ENCODE results near the gene STK11IP. TPM values are rescaled to one million over a fixed set of nuclear protein-coding genes. Genes with fewer than 3 reads are reported as not detected.

Gene STK11IP
- total and polyA plus RNA-seq, 2 donors (not counting 1 experiment from before 2014, with no cell fraction given), result 46.8 to 55.6 TPM

- 91% methylated on average over 12 of the region's 12 CpGs for WGBS (ENCODE audit: insufficient coverage)
- no peaks in the 10 kb centered on the region for H3K9me3 ChIP-seq (ENCODE audit: control extremely low read depth in 1 of 3, control insufficient read depth in 2 of 3, insufficient read depth in 1 of 3, low read length in 2 of 3)
- H3K27me3 ChIP-seq (replicated peaks in 1 of 4; ENCODE audit: control extremely low read depth in 1 of 4, control insufficient read depth in 3 of 4, insufficient read depth in 4 of 4, low read length in 3 of 4), result no peaks in the 10 kb centered on the region
- H3K4me1 ChIP-seq (ENCODE audit: control insufficient read depth in 2 of 2, insufficient read depth in 2 of 2, low read length in 2 of 2), result peaks cover 9% of the 10 kb centered on the region in 2 donors
- no peaks in the 10 kb centered on the region for H3K9me3 Mint-ChIP-seq (ENCODE audit: insufficient read depth)
- H2AFZ ChIP-seq (ENCODE audit: insufficient read depth, low read depth, low read length, poor library complexity, severe bottlenecking), result no peak overlapping the region
- H3K27me3 Mint-ChIP-seq, result no peaks in the 10 kb centered on the region
- CTCF ChIA-PET, result interaction anchor here (1.6 kb wide), 1 partner anchor 8 kb away, joined by 3 read pairs; no protein-coding TSS in a partner anchor
- peaks cover 13% of the 10 kb centered on the region for H3K4me1 Mint-ChIP-seq
- H4K20me1 ChIP-seq (ENCODE audit: control insufficient read depth, insufficient read depth, low read length, poor library complexity, severe bottlenecking), result no peaks in the 10 kb centered on the region
- intact Hi-C loops (cut with micrococcal nuclease), result no loop called here
- no peak overlapping the region for H3K4me2 ChIP-seq (replicated peaks; ENCODE audit: low read depth, low read length, poor library complexity, severe bottlenecking)
- H3K27ac ChIP-seq (ENCODE audit: low read length in 2 of 2), result no peak overlapping the region
- no peak overlapping the region for H3K27ac Mint-ChIP-seq
- peaks cover 0 to 19% of the 10 kb centered on the region in 2 experiments for H3K36me3 ChIP-seq (replicated peaks in 1 of 2; ENCODE audit: control extremely low read depth in 1 of 2, control insufficient read depth in 1 of 2, extremely low read depth in 1 of 2, insufficient read depth in 2 of 2, low read length in 1 of 2)
- H3K79me2 ChIP-seq (ENCODE audit: control insufficient read depth, insufficient read depth, low read length), result no peaks in the 10 kb centered on the region
- DNase-seq (no peak), ATAC-seq (ENCODE audit: low read depth) (no peak)
- H3K9ac ChIP-seq (ENCODE audit: low read length), result no peak overlapping the region
- TF ChIP-seq CTCF (IDR thresholded peaks at IDR 0.05) (no peak), EZH2 (IDR thresholded peaks at IDR 0.05; ENCODE audit: borderline replicate concordance, insufficient read depth, low read depth, low read length, poor library complexity, severe bottlenecking) (no peak)
- POLR2A ChIA-PET, result no interaction called here
- no peak overlapping the region for H3K4me3 ChIP-seq (ENCODE audit: control extremely low read depth in 1 of 5, extremely low read depth in 1 of 5, insufficient read depth in 1 of 5, low read depth in 2 of 5, low read length in 4 of 5)
- no peak overlapping the region for H3K4me3 Mint-ChIP-seq
These were observed 18.2 kb downstream of the STK11IP start for GRCh38 chr2:219615894-219616293.

DNA sequence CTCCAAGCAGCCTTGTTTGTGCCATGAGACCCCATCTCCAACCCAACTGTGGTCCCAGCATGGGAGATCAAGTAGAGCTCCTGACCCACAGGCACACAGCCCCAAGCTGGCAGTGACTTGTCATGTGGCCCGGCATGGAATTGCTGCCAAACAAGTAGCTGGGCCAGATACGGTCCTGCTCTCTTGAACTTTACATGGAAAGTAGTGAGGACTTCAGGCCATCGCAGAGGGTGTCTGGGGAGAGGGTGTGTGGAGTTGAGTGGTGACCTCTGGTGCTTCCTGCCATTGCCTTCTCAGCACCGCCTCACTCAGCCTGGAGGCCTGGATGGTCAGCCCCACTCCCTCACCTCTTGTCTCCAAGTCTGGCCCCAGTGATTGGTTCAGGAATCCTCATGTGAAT, 18.9 kb downstream of the STK11IP start:
- H3K27ac Mint-ChIP-seq, result no peak overlapping the region
- CTCF ChIA-PET, result interaction anchor here (1.6 kb wide), 1 partner anchor 9 kb away, joined by 3 read pairs; no protein-coding TSS in a partner anchor
- no peak overlapping the region for H3K4me3 Mint-ChIP-seq

More for the DNA sequence above, 18.9 kb downstream of the STK11IP start:
- WGBS (ENCODE audit: insufficient coverage), result no CpG with 5 or more reads among the region's 4 CpGs
- peaks cover 9% of the 10 kb centered on the region in 2 donors for H3K4me1 ChIP-seq (ENCODE audit: control insufficient read depth in 2 of 2, insufficient read depth in 2 of 2, low read length in 2 of 2)
- H3K79me2 ChIP-seq (ENCODE audit: control insufficient read depth, insufficient read depth, low read length), result no peaks in the 10 kb centered on the region
- no peaks in the 10 kb centered on the region for H3K27me3 Mint-ChIP-seq
- POLR2A ChIA-PET, result no interaction called here
- ATAC-seq (ENCODE audit: low read depth) (no peak), DNase-seq (no peak)
- H3K4me3 ChIP-seq (ENCODE audit: control extremely low read depth in 1 of 5, extremely low read depth in 1 of 5, insufficient read depth in 1 of 5, low read depth in 2 of 5, low read length in 4 of 5), result no peak overlapping the region
- TF ChIP-seq CTCF (IDR thresholded peaks at IDR 0.05), result no peak
- no peak for TF ChIP-seq EZH2 (IDR thresholded peaks at IDR 0.05; ENCODE audit: borderline replicate concordance, insufficient read depth, low read depth, low read length, poor library complexity, severe bottlenecking)
- no peak overlapping the region for H3K4me2 ChIP-seq (replicated peaks; ENCODE audit: low read depth, low read length, poor library complexity, severe bottlenecking)
- H4K20me1 ChIP-seq (ENCODE audit: control insufficient read depth, insufficient read depth, low read length, poor library complexity, severe bottlenecking), result no peaks in the 10 kb centered on the region
- H2AFZ ChIP-seq (ENCODE audit: insufficient read depth, low read depth, low read length, poor library complexity, severe bottlenecking), result no peak overlapping the region
- intact Hi-C loops (cut with micrococcal nuclease), result no loop called here
- peaks cover 0 to 18% of the 10 kb centered on the region in 2 experiments for H3K36me3 ChIP-seq (replicated peaks in 1 of 2; ENCODE audit: control extremely low read depth in 1 of 2, control insufficient read depth in 1 of 2, extremely low read depth in 1 of 2, insufficient read depth in 2 of 2, low read length in 1 of 2)
- no peak overlapping the region for H3K27ac ChIP-seq (ENCODE audit: low read length in 2 of 2)
- H3K4me1 Mint-ChIP-seq, result peaks cover 11% of the 10 kb centered on the region
- H3K27me3 ChIP-seq (replicated peaks in 1 of 4; ENCODE audit: control extremely low read depth in 1 of 4, control insufficient read depth in 3 of 4, insufficient read depth in 4 of 4, low read length in 3 of 4), result no peaks in the 10 kb centered on the region
- H3K9ac ChIP-seq (ENCODE audit: low read length), result no peak overlapping the region
- no peaks in the 10 kb centered on the region for H3K9me3 Mint-ChIP-seq (ENCODE audit: insufficient read depth)
- no peaks in the 10 kb centered on the region for H3K9me3 ChIP-seq (ENCODE audit: control extremely low read depth in 1 of 3, control insufficient read depth in 2 of 3, insufficient read depth in 1 of 3, low read length in 2 of 3)
